Cardiac fibroblast (primary cell): ENCODE data around the gene UBAC1.
A peak's percentile ranks its signal among the peaks of the same experiment; 100 is the strongest.

Experiments used
- DNase-seq, 2 donors: peaks; one replicate each; pipeline versions ENCODE4 v3.0.0 to v3.0.0-alpha.2; 2010; ENCODE audit warnings: low read depth in 2 of 2
- H3K4me3 ChIP-seq, 2 donors: replicated peaks in 1 of 2; 1 replicate in 1 of 2; 2 replicates in 1 of 2; pipeline ENCODE4 v1.5.1; 2011; ENCODE audit warnings: low read depth in 2 of 2, low read length in 2 of 2, mild to moderate bottlenecking in 2 of 2, moderate library complexity in 1 of 2
- CTCF ChIP-seq: IDR thresholded peaks from one replicate; pipeline ENCODE4 v1.5.1; 2011; ENCODE audit warnings: low read depth, mild to moderate bottlenecking, low read length, inconsistent platforms

The UBAC1 gene

GRCh38 chr9:135973277-135974219 is 12.4 kb upstream of the UBAC1 start:
- H3K4me3 ChIP-seq = no peak overlapping the region
- no peak for TF ChIP-seq CTCF
- peak in 1 of 2 donors; percentile 56 for DNase-seq

- no peak for TF ChIP-seq CTCF
- no peak overlapping the region for H3K4me3 ChIP-seq
- no peak for DNase-seq
Observed at GRCh38 chr9:135971892-135972291, 10.7 kb upstream of the UBAC1 start.

GRCh38 chr9:135971111-135971766 is 10.1 kb upstream of the UBAC1 start:
- DNase-seq = no peak
- no peak for TF ChIP-seq CTCF
- H3K4me3 ChIP-seq = no peak overlapping the region

- DNase-seq = no peak
- no peak overlapping the region for H3K4me3 ChIP-seq
- no peak for TF ChIP-seq CTCF
Observed at GRCh38 chr9:135970128-135970815, 9.1 kb upstream of the UBAC1 start.

- peak; percentile 17 to 69 for DNase-seq
Observed at GRCh38 chr9:135969064-135969683, 8.0 kb upstream of the UBAC1 start.

More at GRCh38 chr9:135969064-135969683, 8.0 kb upstream of the UBAC1 start:
- no peak overlapping the region for H3K4me3 ChIP-seq
- no peak for TF ChIP-seq CTCF
